ENCODE measurements around the gene MAD2L1. TPM values are rescaled to one million over a fixed set of nuclear protein-coding genes. Genes with fewer than 3 reads are reported as not detected.
"Not testable (repeated sequence)": the region's sequence is repeated elsewhere in the genome, so short reads cannot be mapped to it uniquely, and the experiment has no call there.

MAD2L1 gene
- total RNA-seq, 4 donors from 2014 or later = 1.4 to 2.6 (median 1.7) TPM

GRCh38 chr4:120096508-120097297 lies 30.1 kb upstream of the MAD2L1 start:
- Histone ChIP-seq H3K4me1 (no peaks in the 10 kb centered on the region), H3K27me3 (no peaks in the 10 kb centered on the region), H3K36me3 (no peaks in the 10 kb centered on the region), H3K27ac (no peak overlapping the region), H3K4me3 (no peak overlapping the region), H3K9me3 (no peaks in the 10 kb centered on the region)
- no peak for TF ChIP-seq EP300 (IDR thresholded peaks at IDR 0.05)
- no peak for TF ChIP-seq POLR2A (IDR thresholded peaks at IDR 0.05)
- TF ChIP-seq POLR2AphosphoS5 (IDR thresholded peaks at IDR 0.05) = no peak
- TF ChIP-seq CTCF (IDR thresholded peaks at IDR 0.05) = no peak
- 50 to 65% methylated on average over 2 of the region's 2 CpGs for WGBS, 2 donors (ENCODE audit: low coverage in 1 of 2)
- no peak for ATAC-seq

DNA sequence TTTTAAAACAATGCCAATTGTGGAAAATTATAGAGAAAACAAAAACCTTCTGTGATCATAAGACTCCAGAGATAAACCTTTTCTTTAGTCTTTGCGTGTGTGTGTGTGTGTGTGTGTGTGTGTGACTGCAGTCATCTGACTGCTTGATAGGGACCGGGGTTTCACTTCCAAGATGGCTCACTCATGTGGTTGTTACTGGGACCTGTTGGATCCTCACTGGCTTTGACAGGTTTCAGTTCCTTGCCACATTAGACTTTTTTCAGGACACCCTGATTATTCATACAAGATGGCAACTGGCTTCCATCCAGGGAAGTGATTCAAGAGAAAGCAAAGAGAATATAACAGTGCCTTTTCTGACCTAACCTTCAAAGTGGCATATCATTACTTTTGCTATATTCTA lies 21.9 kb upstream of the MAD2L1 start:
- Histone ChIP-seq H3K4me1 (no peaks in the 10 kb centered on the region), H3K27me3 (no peaks in the 10 kb centered on the region), H3K4me3 (no peak overlapping the region), H3K27ac (no peak overlapping the region), H3K9me3 (peaks cover 0 to 7% (median 0%) of the 10 kb centered on the region in 3 donors), H3K36me3 (no peaks in the 10 kb centered on the region)
- ATAC-seq = no peak
- TF ChIP-seq POLR2AphosphoS5 (IDR thresholded peaks at IDR 0.05) (no peak), POLR2A (IDR thresholded peaks at IDR 0.05) (no peak), EP300 (IDR thresholded peaks at IDR 0.05) (no peak), CTCF (IDR thresholded peaks at IDR 0.05) (no peak)
- WGBS, 2 donors (ENCODE audit: low coverage in 1 of 2) = 80 to 88% methylated on average over 1 to 2 of the region's 2 CpGs

- H3K36me3 ChIP-seq, H3K9me3 ChIP-seq, H3K27me3 ChIP-seq, H3K4me1 ChIP-seq, H3K27ac ChIP-seq, H3K4me3 ChIP-seq, ATAC-seq: not testable (repeated sequence)
- 38 to 43% methylated on average over 1 of the region's 1 CpG for WGBS, 2 donors (ENCODE audit: low coverage in 1 of 2)
Measured at GRCh38 chr4:120088066-120088465, 21.4 kb upstream of the MAD2L1 start.

- TF ChIP-seq POLR2AphosphoS5 (IDR thresholded peaks at IDR 0.05) (no peak), CTCF (IDR thresholded peaks at IDR 0.05) (no peak), EP300 (IDR thresholded peaks at IDR 0.05) (no peak), POLR2A (IDR thresholded peaks at IDR 0.05) (no peak)
- Histone ChIP-seq H3K4me1 (no peaks in the 10 kb centered on the region), H3K4me3 (no peak overlapping the region), H3K27ac (no peak overlapping the region), H3K9me3 (peaks cover 0 to 7% (median 0%) of the 10 kb centered on the region in 3 donors), H3K36me3 (no peaks in the 10 kb centered on the region), H3K27me3 (no peaks in the 10 kb centered on the region)
- ATAC-seq = no peak
Measured at GRCh38 chr4:120085705-120086104, 19.1 kb upstream of the MAD2L1 start.

GRCh38 chr4:120084327-120084726 lies 17.7 kb upstream of the MAD2L1 start:
- TF ChIP-seq CTCF (IDR thresholded peaks at IDR 0.05) (no peak), POLR2AphosphoS5 (IDR thresholded peaks at IDR 0.05) (no peak), POLR2A (IDR thresholded peaks at IDR 0.05) (no peak), EP300 (IDR thresholded peaks at IDR 0.05) (no peak)
- H3K4me1 ChIP-seq = no peaks in the 10 kb centered on the region
- no peak for ATAC-seq

More at GRCh38 chr4:120084327-120084726, 17.7 kb upstream of the MAD2L1 start:
- Histone ChIP-seq H3K36me3 (no peaks in the 10 kb centered on the region), H3K4me3 (no peak overlapping the region), H3K9me3 (peaks cover 0 to 7% (median 0%) of the 10 kb centered on the region in 3 donors), H3K27ac (no peak overlapping the region), H3K27me3 (no peaks in the 10 kb centered on the region)

Measured in gastroesophageal sphincter (tissue), 4 donors.